ENCODE measurements around the gene TDRD10.

Gene TDRD10

DNA sequence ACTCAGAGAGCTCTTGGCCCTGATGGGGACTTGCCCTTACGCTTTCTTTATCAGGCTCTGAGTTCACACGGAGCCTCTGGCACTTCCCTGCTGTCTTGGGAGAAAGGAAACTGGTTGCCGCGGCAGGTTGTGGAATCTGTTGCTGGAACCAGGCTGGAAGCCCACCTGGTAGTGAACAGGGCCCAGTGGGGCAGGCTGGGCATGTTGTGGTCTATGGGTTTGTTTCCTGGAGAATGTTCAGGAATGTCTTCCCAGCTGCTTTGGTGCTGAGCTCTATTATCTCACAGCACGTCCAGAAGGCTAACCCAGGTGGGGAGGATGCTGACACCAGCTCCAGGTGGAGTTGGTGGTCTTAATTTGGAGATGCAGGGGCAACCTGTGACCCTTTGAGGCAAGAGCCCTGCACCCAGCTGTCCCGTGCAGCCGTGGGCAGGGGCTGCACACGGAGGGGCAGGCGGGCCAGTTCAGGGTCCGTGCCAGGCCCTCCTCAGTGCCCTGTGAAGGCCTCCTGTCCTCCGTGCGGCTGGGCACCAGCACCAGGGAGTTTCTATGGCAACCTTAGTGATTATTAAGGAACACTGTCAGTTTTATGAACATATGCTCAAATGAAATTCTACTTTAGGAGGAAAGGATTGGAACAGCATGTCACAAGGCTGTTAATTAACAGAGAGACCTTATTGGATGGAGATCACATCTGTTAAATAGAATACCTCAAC, 33.3 kb upstream of the TDRD10 start:
- no peak for TF ChIP-seq CTCF (IDR thresholded peaks at IDR 0.05; ENCODE audit: low read depth, low read length)
- DNase-seq (ENCODE audit: extremely low read depth, low read depth): no peak

DNA sequence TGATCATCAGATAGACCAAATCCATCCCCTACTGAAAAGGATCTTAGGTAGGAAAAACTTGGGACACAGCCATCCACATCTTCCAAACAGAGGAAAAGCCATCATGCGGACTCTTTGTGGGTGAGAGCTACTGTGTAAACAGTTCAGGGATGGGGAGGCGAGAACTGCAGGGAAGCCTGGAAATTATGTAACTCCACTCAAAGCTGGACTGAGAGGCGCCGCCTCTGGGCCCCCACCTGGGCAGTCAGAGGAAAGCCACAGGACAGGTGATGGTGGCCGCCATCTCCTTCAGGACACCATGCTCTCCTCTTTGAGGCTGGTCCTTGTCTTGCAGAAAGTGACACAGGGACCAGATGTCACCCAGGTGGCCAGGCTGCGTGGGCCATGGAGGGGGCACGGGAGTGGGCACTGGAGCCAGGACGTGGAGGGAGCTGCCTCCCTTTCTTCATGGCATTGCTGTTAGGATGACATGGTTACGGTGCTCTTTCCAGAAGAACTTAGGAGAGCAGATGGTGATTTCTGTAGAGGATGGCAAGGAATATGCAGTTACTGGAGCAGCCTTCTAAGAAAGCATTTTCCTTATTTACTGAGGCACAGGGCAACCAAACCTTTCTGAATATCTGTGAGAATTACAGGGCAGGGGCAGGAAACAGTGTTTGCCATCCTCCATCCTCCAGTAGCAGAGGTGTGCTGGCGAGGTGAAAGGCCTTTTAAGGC, 32.0 kb upstream of the TDRD10 start:
- no peak for TF ChIP-seq CTCF (IDR thresholded peaks at IDR 0.05; ENCODE audit: low read depth, low read length)
- DNase-seq (ENCODE audit: extremely low read depth, low read depth): no peak

DNA sequence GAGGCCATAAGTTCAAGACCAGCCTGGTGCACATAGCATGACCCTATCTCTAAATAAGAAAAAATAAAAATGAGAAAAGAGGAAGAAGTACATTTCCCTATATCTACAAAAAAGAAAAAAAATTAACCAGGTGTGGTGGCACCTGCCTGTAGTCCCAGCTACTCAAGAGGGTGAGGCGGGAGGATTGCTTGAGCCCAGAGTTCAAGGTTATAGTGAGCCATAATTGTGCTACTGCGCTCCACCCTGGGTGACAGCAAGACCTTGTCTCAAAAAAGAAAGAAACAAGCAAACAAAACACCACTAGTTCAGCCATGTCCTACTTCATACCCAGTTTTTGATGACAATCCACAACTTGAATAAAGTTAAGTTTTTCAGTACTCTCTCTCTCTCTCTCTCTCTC, 30.7 kb upstream of the TDRD10 start:
- no peak for TF ChIP-seq CTCF (IDR thresholded peaks at IDR 0.05; ENCODE audit: low read depth, low read length)
- no peak for DNase-seq (ENCODE audit: extremely low read depth, low read depth)

DNA sequence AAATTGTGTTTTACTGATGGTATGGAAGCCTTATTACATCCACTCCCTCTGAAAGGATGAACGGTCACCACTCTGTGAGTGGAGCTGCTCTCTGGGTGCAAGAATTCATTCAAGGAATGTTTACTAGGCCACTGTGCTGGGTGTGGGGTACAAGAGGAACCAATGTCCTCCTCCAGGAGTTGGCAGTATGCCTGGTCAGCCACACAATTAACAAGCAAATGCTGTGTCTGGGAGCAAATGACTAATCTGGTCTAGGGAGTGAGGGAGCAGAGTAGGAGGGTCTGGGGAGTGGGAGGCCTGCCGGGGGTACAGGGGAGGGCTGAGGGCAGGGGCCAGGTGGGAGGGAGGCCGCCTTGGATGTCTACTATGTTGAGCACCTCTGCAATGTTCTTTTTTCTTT, 27.2 kb upstream of the TDRD10 start:
- no peak for TF ChIP-seq CTCF (IDR thresholded peaks at IDR 0.05; ENCODE audit: low read depth, low read length)
- DNase-seq (ENCODE audit: extremely low read depth, low read depth): peak; percentile 31

DNA sequence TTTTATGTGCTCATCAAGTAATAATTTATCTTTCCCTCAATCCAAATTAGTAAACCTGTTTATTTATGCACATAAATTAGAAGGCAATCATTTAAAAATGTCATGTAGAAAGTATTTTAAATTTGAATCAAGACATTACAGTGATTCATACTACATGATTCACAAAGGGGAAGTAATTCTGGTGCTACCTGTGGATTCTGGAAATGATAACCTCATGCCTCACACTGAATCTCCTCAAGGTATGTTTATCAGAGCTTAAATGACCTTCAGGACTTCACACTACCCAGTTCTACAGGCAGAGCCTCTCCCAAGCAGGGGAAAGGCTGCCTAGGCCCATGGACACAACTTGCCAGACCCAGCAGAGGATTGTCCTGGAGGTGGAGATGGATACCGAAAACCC, 25.2 kb upstream of the TDRD10 start:
- TF ChIP-seq CTCF (IDR thresholded peaks at IDR 0.05; ENCODE audit: low read depth, low read length): no peak
- no peak for DNase-seq (ENCODE audit: extremely low read depth, low read depth)

GRCh38 chr1:154478013-154478412, 24.0 kb upstream of the TDRD10 start:
- no peak for TF ChIP-seq CTCF (IDR thresholded peaks at IDR 0.05; ENCODE audit: low read depth, low read length)
- no peak for DNase-seq (ENCODE audit: extremely low read depth, low read depth)

GRCh38 chr1:154478639-154479038, 23.4 kb upstream of the TDRD10 start:
- DNase-seq (ENCODE audit: extremely low read depth, low read depth): no peak
- no peak; the same call in 1 of the 2 replicates for TF ChIP-seq CTCF (IDR thresholded peaks at IDR 0.05; ENCODE audit: low read depth, low read length)

Data from AG09319 (cell line).